MM.1S (cell line): ENCODE measurements around the gene SIL1.
"Not testable (repeated sequence)": the region's sequence is repeated elsewhere in the genome, so short reads cannot be mapped to it uniquely, and the experiment has no call there.

Experiments used
- CTCF ChIP-seq: fragments of 300-600 bp; sonication (generic); IDR thresholded peaks from 2 replicates; pipeline ENCODE4 v1.5.1; 2016; ENCODE audit warnings: antibody characterized with exemption, low read length, mixed read lengths
- EZH2 ChIP-seq: fragments of 300-600 bp; sonication (generic); optimal IDR thresholded peaks from 2 replicates; pipeline ENCODE3; 2017; ENCODE audit warnings: low read depth, mild to moderate bottlenecking, antibody characterized with exemption, low read length, mixed read lengths
- EZH2phosphoT487 ChIP-seq: fragments of 300-600 bp; sonication (generic); IDR thresholded peaks from 2 replicates; pipeline ENCODE4 v1.6.1; 2018; ENCODE audit warnings: antibody characterized with exemption, low read length

DNA sequence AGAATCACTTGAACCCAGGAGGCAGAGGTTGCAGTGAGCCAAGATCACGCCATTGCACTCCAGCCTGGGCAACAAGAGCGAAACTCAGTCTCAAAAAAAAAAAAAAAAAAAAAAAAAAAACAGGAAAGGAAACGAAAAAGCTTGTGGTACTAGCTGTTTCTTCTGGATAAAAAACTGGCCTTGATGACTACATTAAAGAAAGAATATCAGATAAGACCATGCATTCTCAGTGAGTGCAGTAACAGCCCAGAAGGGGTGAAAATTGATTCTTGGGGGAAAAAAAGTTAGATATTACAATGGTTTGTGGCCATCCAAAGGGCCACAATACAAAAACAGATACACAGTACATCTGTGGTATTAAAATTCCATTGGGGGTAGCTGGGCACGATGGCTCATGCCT lies 5.3 kb downstream of the SIL1 start:
- TF ChIP-seq CTCF, EZH2, EZH2phosphoT487: not testable (repeated sequence)
